ENCODE results near the gene ORMDL3. TPM values are rescaled to one million over a fixed set of nuclear protein-coding genes. Genes with fewer than 3 reads are reported as not detected.
A peak's percentile ranks its signal among the peaks of the same experiment; 100 is the strongest.
"Not testable (repeated sequence)": the region's sequence is repeated elsewhere in the genome, so short reads cannot be mapped to it uniquely, and the experiment has no call there.

Gene ORMDL3
- total RNA-seq, 1 experiment from 2014 or later = 66.7 TPM

DNA sequence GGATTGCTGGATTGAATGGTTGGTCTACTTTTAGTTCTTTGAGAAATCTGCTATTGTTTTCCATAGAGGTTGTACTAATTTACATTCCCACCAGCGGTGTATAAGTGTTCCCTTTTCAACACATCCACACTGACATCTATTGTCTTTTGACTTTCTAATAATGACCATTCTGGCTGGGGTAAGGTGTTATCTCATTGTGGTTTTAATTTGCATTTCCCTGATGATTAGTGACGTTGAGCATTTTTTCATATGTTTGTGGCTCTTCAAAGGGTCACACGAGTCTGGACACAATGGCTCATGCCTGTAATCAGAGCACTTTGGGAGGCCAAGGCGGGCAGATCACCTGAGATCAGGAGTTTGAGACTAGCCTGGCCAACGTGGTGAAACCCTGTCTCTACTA, 41.3 kb downstream of the ORMDL3 start:
- DNase-seq (ENCODE audit: low spot score) = not testable (repeated sequence)

DNA sequence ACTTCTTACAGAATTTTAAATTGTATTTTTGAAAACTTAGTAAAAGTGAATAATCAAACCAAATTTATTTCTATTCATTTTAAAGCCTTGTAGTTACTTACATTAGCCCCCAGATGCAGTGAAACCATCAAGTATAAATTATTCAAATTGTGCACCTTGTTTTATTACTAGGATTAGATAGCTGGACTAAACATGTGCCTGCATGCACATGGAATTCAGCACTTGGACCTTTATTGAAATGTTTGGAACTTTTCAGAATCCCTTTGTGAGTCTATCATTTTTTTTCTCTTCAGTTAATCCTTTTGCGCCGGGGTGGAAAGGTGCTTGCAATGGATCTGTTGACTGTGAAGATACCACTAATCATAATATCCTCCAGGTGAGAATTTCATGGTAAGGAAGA, 54.6 kb downstream of the ORMDL3 start:
- DNase-seq (ENCODE audit: low spot score) = peak; percentile 29

DNA sequence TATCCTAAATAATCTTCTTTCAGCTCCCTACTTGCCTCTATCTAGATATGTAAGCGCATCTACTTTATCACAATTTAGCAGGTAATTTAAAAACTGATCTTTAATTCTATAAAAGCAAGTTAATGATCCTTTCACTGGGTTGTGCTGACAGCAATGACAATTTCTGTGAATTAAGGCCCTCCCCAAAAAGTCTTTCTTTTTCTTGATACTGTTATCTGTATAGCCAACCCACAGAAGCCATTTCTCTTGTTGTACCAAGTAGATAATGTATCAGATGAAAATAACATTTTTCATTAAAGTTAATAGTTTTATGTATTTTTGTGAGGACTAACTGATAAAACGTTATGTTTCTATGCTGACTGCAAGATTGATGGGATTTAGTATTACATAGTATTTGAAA, 55.6 kb downstream of the ORMDL3 start:
- no peak for DNase-seq (ENCODE audit: low spot score)

Other genes starting within 250 kb of the ORMDL3 start
- gene PGAP3, start 239.5 kb downstream of the ORMDL3 start, total RNA-seq (2014; rRNA removed; shearing (Covaris generic)) = 34.6 and 39.1 TPM in 2 replicates
- 91.0 and 110 TPM in 2 replicates for gene ERBB2, start 227.5 kb downstream of the ORMDL3 start, total RNA-seq (2014; rRNA removed; shearing (Covaris generic))
- gene MIEN1, start 197.1 kb downstream of the ORMDL3 start, total RNA-seq (2014; rRNA removed; shearing (Covaris generic)) = 118 and 121 TPM in 2 replicates
- gene GRB7, start 189.7 kb downstream of the ORMDL3 start, total RNA-seq (2014; rRNA removed; shearing (Covaris generic)) = 127 and 142 TPM in 2 replicates
- 0.26 and 0.56 TPM in 2 replicates for gene IKZF3, start 63.3 kb downstream of the ORMDL3 start, total RNA-seq (2014; rRNA removed; shearing (Covaris generic))
- gene ZPBP2, start 59.4 kb downstream of the ORMDL3 start, total RNA-seq (2014; rRNA removed; shearing (Covaris generic)) = not detected in 2 replicates
- gene GSDMB, start 9.0 kb downstream of the ORMDL3 start, total RNA-seq (2014; rRNA removed; shearing (Covaris generic)) = 5.5 and 5.8 TPM in 2 replicates
- gene LRRC3C, start 131 bp upstream of the ORMDL3 start, total RNA-seq (2014; rRNA removed; shearing (Covaris generic)) = not detected in 2 replicates
- not detected in 2 replicates for gene GSDMA, start 35.4 kb upstream of the ORMDL3 start, total RNA-seq (2014; rRNA removed; shearing (Covaris generic))
- 236 and 240 TPM in 2 replicates for gene PSMD3, start 53.2 kb upstream of the ORMDL3 start, total RNA-seq (2014; rRNA removed; shearing (Covaris generic))
- gene CSF3, start 87.8 kb upstream of the ORMDL3 start, total RNA-seq (2014; rRNA removed; shearing (Covaris generic)) = not detected in 2 replicates
- gene MED24, start 126.8 kb upstream of the ORMDL3 start, total RNA-seq (2014; rRNA removed; shearing (Covaris generic)) = 56.3 and 56.6 TPM in 2 replicates
- 31.1 and 33.2 TPM in 2 replicates for gene THRA, start 135.4 kb upstream of the ORMDL3 start, total RNA-seq (2014; rRNA removed; shearing (Covaris generic))
- 22.6 and 25.7 TPM in 2 replicates for gene NR1D1, start 173.0 kb upstream of the ORMDL3 start, total RNA-seq (2014; rRNA removed; shearing (Covaris generic))
- 44.1 and 47.1 TPM in 2 replicates for gene MSL1, start 194.4 kb upstream of the ORMDL3 start, total RNA-seq (2014; rRNA removed; shearing (Covaris generic))
- 22.9 and 33.3 TPM in 2 replicates for gene CASC3, start 212.9 kb upstream of the ORMDL3 start, total RNA-seq (2014; rRNA removed; shearing (Covaris generic))
- gene RAPGEFL1, start 249.9 kb upstream of the ORMDL3 start, total RNA-seq (2014; rRNA removed; shearing (Covaris generic)) = 14.3 and 15.2 TPM in 2 replicates

Data from HT-29 (cell line).